Subcutaneous preadipocyte (primary cell): ENCODE results near the gene NR4A1. TPM values are rescaled to one million over a fixed set of nuclear protein-coding genes. Genes with fewer than 3 reads are reported as not detected.

Experiments used
- total RNA-seq: library from RNA; depleted of rRNA; stranded (reverse); fragments of >200 nt; gene quantifications from 2 replicates; pipeline ENCODE4 v1.2.3, GENCODE V29; 2012

NR4A1 gene
- total RNA-seq: 1.2 and 1.5 TPM in 2 replicates

DNA sequence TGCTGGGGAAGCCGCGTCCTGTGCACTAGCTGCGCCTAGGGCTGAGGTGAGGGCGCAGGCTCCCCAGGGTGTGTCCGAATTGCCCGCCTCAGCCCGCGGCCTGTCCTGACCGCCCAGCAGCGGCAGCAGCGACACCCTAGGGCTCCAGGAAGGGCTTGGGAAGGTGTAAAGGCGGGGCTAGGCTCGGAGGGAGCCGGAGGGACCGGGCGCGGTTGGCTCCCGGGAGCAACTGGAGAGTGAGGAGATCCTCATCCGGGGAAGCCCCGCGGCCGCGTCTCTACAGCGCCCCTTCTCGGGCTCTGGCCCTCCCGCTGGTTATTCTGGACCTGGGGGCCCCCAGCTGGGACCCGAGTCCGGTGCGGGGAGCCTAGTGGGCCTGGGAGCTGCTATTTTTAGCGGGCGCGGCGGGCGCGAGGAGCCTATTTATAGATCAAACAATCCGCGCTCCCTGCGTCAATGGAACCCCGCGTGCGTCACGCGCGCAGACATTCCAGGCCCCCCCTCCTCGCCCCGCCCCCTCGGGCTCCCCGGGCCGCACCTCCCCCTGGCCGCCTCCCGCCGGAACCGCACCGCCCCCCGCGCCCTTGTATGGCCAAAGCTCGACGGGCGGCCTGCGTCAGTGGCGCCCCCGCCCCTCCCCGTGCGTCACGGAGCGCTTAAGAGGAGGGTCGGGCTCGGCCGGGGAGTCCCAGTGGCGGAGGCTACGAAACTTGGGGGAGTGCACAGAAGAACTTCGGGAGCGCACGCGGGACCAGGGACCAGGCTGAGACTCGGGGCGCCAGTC lies at the start of gene NR4A1:
TSS of gene NR4A1 (plus strand) at position 685 of the 784 bp plus-strand sequence. CDS start 2,887 bp downstream, outside the sequence.

DNA sequence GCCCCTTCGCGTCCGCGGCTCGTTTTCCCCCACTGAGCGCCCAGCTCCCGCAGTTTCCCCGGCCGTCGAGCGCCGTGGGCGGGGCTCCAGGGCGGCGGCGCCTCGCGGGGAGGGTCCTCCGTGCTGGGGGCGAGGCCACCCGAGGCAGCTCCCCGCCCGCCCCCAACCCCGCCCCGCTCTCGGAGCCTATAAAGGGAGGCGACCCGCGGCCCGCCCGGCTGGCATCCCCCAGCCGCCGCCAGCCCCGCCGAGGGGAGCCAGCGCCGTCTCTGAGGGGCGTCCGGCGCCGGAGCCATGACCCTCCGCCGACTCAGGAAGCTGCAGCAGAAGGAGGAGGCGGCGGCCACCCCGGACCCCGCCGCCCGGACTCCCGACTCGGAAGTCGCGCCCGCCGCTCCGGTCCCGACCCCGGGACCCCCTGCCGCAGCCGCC lies 44.5 kb upstream of the NR4A1 start, which contains the start of gene TAMALIN:
TSS of gene TAMALIN (plus strand) at position 221 of the 432 bp plus-strand sequence. CDS start at position 295, 74 bp downstream.

DNA sequence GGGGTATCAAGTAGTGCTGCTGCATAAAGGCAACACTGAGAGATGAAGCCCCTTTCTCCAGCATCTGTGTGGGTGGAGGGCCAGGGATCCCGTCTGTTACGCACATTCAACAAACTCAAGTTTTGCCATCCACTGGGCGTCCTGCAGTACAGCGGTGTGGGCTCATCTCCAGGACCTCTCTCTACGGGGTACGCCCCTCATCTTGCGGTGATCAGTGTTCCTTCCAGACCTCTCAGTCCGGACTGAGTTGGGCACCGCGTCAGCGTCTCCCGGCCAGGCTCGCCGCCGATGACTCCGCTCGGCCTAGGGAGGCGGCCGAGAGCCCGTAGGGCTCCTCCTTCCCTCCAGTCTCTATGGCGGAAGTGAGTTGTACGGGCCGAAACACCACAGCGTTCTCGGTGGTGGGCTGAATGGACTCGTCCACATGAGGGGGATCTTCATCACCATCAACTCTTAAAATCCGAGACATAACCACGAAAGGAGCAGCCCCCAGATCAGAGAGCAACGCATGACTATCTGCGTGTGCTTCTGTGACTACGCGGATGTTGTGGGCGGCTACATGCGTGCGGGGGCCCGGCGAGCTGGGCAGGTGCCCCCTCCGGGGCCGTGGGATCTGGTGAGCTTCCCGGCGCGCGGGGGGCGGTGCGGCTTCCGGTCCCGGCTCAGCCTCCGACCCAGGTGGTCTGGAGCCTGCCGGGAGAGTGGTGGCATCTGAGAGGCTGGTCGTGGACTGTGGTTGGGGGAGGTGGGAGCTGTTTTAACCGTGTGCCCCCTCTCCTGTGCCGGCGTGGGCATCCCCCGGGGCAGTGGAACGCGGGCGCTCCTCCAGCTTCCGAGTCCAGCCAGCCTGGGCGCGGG lies 18.3 kb downstream of the NR4A1 start, which contains the start of gene ATG101:
TSS of gene ATG101 (plus strand) at position 652 of the 858 bp plus-strand sequence. CDS start 3,673 bp downstream, outside the sequence.

DNA sequence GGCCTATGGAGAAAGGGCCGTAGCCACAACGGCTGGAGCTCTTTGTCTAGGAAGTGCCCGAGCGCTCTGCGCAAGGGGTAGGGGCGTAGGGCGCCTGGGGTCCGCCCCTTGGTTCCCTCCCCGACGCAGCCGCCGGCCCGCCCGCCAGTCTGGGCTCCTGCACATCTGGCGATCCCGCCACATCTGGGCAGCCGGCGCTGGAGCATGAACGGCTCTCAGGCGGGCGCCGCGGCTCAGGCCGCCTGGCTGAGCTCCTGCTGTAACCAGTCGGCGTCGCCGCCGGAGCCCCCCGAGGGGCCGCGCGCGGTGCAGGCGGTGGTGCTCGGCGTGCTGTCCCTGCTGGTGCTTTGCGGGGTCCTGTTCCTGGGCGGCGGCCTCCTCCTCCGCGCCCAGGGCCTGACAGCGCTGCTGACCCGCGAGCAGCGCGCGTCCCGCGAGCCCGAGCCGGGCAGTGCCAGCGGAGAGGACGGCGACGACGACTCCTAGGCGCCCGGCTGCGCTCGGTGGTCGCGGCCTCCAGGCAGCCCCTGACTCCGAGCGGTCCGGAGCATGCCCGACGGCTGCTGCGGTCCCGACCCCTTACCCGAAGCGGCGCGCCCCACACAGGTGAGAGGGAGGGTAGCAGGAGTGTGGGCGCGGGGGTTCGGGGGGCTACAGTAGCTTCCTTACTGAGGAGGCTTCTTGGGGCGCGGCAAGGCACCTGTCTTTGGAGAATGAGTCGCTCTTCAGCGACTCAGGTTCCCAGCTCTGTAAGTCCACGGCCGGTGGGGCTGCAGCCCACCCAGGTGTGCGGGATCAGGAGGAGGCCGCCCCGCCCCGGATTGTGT lies 28.5 kb downstream of the NR4A1 start, which contains the start of gene SMIM41:
TSS of gene SMIM41 (plus strand) at position 129 of the 827 bp plus-strand sequence. CDS start at position 205, 76 bp downstream.

Other genes with a start within 250 kb of the NR4A1 start
- gene FIGNL2, start 202.7 kb upstream of the NR4A1 start, total RNA-seq: under 0.01 TPM in 1 of 2 replicates, not detected in the other
- 0.98 and 1.5 TPM in 2 replicates for gene ANKRD33, start 163.3 kb upstream of the NR4A1 start, total RNA-seq
- 108 and 201 TPM in 2 replicates for gene ACVRL1, start 143.9 kb upstream of the NR4A1 start, total RNA-seq
- gene ACVR1B, start 99.7 kb upstream of the NR4A1 start, total RNA-seq: 12.5 and 12.9 TPM in 2 replicates
- gene TAMALIN, start 44.5 kb upstream of the NR4A1 start, total RNA-seq: 2.3 and 4.8 TPM in 2 replicates
- 35.6 and 36.0 TPM in 2 replicates for gene ATG101, start 18.5 kb downstream of the NR4A1 start, total RNA-seq
- gene SMIM41, start 28.3 kb downstream of the NR4A1 start, total RNA-seq: 0.20 TPM in 1 of 2 replicates, not detected in the other
- gene KRT80, start 140.6 kb downstream of the NR4A1 start, total RNA-seq: under 0.01 TPM in 1 of 2 replicates, not detected in the other
- 0.78 TPM in 1 of 2 replicates, not detected in the other for gene KRT7, start 181.8 kb downstream of the NR4A1 start, total RNA-seq
- gene KRT86, start 223.2 kb downstream of the NR4A1 start, total RNA-seq: not detected in 2 replicates
- gene KRT81, start 240.1 kb downstream of the NR4A1 start, total RNA-seq: not detected in 2 replicates